22Rv1 (cell line): ENCODE data around the gene ALDH1A3.

Experiments
- CTCF ChIP-seq: fragments of 450-650 bp; IDR thresholded peaks from 2 replicates; pipeline ENCODE4 v1.5.1; 2017; ENCODE audit warnings: mild to moderate bottlenecking
- ZFX ChIP-seq: fragments of 450-650 bp; IDR thresholded peaks from 2 replicates; pipeline ENCODE4 v1.6.1; 2017; ENCODE audit warnings: antibody characterized with exemption, borderline replicate concordance

GRCh38 chr15:100918690-100919480 lies 39.3 kb downstream of the ALDH1A3 start, which contains the start of gene LRRK1:
- peak; percentile 44; the same call in 1 of the 2 replicates for TF ChIP-seq CTCF
- TF ChIP-seq ZFX: no peak
